ENCODE results near the gene SMPD3.

Gene SMPD3

GRCh38 chr16:68367440-68367839, 80.9 kb downstream of the SMPD3 start:
- DNase-seq: no peak

- DNase-seq: peak; percentile 39 to 63
Measured at GRCh38 chr16:68367030-68367429, 81.3 kb downstream of the SMPD3 start.

GRCh38 chr16:68366062-68366461, 82.2 kb downstream of the SMPD3 start:
- DNase-seq: no peak

GRCh38 chr16:68365167-68365817, 83.0 kb downstream of the SMPD3 start:
- DNase-seq: no peak

- DNase-seq: no peak
Measured at GRCh38 chr16:68364561-68364998, 83.7 kb downstream of the SMPD3 start.

GRCh38 chr16:68363658-68364521, 84.4 kb downstream of the SMPD3 start:
- no peak for DNase-seq

GRCh38 chr16:68362947-68363657, 85.2 kb downstream of the SMPD3 start:
- no peak for DNase-seq

GRCh38 chr16:68362262-68362913, 85.9 kb downstream of the SMPD3 start:
- DNase-seq: no peak

GRCh38 chr16:68361485-68361884, 86.8 kb downstream of the SMPD3 start:
- DNase-seq: no peak

GRCh38 chr16:68360956-68361355, 87.4 kb downstream of the SMPD3 start:
- DNase-seq: no peak

GRCh38 chr16:68360547-68360946, 87.8 kb downstream of the SMPD3 start:
- DNase-seq: no peak

GRCh38 chr16:68359398-68360191, 88.7 kb downstream of the SMPD3 start:
- no peak for DNase-seq

- DNase-seq: no peak
Measured at GRCh38 chr16:68358951-68359350, 89.4 kb downstream of the SMPD3 start.

- DNase-seq: no peak
Measured at GRCh38 chr16:68357923-68358322, 90.4 kb downstream of the SMPD3 start.

GRCh38 chr16:68357521-68357922, 90.8 kb downstream of the SMPD3 start:
- no peak for DNase-seq

GRCh38 chr16:68356919-68357286, 91.4 kb downstream of the SMPD3 start:
- no peak for DNase-seq

- DNase-seq: peak; percentile 82 to 89
Measured at GRCh38 chr16:68356249-68356918, 91.9 kb downstream of the SMPD3 start.

- no peak for DNase-seq
Measured at GRCh38 chr16:68355447-68356248, 92.7 kb downstream of the SMPD3 start.

GRCh38 chr16:68354816-68355215, 93.5 kb downstream of the SMPD3 start:
- DNase-seq: no peak

GRCh38 chr16:68353366-68353765, 94.9 kb downstream of the SMPD3 start:
- no peak for DNase-seq

- DNase-seq: no peak
Measured at GRCh38 chr16:68351991-68352431, 96.3 kb downstream of the SMPD3 start.

All from AML-193 (cell line).